HuH-7.5 (cell line): ENCODE measurements around the gene NWD2.
"Not testable (repeated sequence)": the region's sequence is repeated elsewhere in the genome, so short reads cannot be mapped to it uniquely, and the experiment has no call there.

Experiments used
- DNase-seq: peaks from one replicate; pipeline ENCODE4 v3.0.0; 2011; ENCODE audit warnings: low spot score

Gene NWD2

DNA sequence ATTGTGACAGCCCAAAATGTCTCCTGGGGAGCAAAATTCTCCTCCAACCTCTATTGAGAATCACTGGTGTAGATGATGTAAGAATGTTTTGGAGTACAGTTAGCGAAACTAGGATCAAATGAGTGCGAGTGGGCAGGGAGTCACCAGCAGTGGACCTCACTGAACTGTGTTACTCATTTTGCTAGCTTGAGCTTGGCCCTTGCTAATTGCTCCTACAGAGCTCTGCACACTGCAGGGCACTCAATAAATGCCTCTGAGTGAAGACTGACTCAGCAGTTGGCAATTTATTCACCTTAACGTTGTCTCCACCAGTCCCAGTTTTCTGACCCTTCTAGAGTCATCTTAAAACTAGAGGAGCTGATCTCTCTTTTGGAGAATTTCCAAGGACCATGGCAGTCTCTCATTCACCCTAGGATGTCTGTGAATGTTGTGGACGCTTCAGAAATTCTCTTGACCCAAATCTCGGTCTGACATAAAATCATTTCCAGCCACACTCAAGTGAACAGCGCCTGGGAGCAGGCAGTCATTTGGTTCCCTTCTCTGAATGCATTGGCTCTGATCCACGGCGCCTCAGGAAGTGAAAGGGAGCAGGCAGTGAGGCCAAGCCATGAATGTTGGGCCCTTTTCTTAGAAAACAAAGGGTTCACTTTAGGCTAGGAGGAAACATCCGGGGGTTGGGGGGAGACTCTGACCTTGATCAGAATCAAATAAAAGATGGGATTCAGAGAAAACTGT lies 148.1 kb downstream of the NWD2 start:
- DNase-seq, result no peak

DNA sequence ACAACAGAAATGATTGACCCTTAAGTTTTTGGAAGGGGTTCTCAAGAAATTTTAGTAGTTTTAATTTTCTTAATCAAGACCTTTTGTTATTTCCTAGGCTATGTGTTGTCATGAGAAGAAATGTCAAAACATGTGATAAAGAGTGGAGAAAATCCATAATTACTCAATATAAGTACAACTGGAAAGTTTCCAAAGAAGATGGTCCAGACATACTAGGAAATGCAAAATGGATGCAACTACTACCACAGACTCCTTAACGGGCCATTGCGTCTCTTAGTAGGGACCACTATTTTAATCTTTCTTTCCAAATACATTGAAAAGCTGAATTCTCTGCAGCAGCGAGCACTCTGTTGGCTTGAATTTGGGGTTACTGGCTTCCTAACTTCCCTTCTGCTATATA lies 148.8 kb downstream of the NWD2 start:
- no peak for DNase-seq

DNA sequence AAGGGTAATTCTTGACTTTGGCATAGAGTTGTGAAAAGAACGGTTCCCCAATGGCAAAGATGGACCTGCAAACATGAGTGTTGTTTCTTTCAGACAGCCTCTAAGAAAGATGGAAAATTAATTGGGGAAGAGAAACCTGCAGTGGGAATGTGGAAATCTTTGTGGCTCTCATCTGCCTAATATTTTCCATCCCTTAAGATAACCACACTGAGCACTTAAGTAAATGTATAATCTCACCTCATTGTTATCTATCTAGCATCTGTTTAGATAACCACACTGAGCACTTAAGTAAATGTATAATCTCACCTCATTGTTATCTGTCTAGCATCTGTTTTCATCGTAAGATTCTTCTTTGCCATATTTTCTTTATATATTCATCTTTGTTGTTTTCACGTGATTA lies 149.3 kb downstream of the NWD2 start:
- DNase-seq, result no peak

DNA sequence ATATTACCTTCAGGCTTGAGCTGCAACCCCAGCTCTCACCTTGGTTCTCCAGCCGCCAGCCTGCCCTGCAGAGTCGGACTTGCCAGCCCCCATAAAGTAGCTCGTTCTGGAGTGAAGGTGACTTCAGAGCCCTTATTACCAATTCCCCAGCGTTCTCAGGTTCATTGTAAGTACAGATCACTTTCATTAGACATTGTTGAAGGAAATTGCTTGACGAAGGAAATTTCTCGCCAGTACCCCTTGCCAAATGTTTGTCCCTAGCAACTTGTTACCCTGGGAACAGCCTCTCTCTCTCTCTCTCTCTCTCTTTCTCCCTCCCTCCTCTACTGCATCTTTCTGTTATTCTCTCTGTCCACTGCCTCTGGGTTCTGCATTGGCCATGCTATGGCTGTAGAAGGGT lies 153.0 kb downstream of the NWD2 start:
- no peak for DNase-seq

DNA sequence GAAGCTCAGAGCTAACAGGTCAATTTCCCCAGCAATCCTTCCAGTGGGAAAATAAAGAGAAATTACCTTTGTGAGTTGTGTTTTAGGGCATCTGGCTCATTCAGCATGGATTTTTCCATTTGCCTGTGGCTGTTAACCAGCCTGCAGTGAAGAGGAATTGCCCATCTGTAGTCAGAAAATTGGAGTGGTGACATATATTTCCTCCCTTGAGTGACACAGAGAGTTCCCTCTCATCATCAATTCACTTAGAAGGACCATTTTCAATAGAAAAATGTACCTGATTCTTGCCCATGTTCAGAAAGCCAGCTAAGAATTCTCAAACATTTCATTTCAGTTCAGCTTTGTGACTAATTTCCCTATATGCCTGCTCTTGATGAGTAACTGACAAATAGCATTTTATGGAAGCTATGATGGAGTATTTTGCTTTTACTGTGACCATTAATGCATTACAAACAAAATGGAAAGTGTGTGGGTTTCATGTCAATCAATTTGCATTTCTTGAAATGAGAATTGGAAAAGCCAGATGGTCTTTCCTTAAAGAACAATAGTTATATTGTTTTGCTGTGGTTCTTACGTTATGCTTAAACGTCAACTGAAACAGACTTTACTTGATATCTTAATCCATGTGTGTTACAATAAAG lies 155.8 kb downstream of the NWD2 start:
- no peak for DNase-seq

DNA sequence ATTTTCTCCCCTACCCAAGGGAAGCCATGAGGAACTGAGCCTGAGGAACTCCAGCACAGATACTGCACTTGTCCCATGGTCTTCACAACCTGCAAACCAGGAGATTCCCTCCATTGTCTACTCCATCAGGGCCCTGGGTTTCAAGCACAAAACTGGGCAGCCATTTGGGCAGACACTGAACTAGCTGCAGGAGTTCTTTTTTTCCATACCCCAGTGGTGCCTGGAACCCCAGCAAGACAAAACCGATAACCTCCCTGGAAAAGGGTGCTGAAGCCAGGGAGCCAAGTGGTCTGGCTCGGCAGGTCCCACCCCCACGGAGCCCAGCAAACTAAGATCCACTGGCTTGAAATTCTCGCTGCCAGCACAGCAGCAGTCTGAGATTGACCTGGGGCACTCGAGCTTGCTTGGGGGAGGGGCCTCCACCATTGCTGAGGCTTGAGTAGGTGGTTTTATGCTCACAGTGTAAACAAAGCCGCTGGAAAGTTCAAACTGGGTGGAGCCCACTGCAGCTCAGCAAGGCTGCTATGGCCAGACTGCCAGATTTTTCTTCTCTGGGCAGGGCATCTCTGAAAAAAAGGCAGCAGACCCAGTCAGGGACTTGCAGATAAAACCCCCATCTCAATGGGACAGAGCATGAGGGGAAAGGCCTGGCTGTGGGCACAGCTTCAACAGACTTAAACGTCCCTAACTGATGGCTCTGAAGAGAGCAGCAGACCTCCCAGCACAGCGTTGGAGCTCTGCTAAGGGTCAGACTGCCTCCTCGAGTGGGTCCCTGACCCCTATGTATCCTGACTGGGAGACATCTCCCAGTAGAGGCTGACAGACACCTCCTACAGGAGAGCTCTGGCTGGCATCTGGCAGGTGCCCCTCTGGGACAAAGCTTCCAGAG lies 163.6 kb downstream of the NWD2 start:
- DNase-seq, result not testable (repeated sequence)

GRCh38 chr4:37413612-37414011 lies 169.1 kb downstream of the NWD2 start:
- not testable (repeated sequence) for DNase-seq

GRCh38 chr4:37415845-37416369 lies 171.4 kb downstream of the NWD2 start:
- DNase-seq, result no peak

DNA sequence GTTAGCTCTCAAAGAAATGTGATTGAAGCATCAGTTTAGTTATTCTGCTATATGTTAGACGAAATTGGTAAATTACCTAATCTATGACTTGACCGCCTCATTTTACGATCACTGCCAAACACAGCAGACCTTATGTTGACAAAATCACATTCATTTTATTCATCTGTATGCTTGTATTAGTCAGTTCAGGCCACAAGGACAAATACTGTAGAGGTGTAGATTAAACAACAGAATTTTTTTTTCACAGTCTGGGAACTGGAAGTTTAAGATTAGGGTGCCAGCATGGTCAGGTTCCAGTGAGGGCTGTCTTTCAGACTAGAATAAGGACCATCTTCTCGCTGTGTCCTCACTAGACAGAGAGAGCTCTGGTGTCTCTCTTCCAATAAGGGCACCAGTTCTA lies 177.1 kb downstream of the NWD2 start:
- DNase-seq, result no peak

DNA sequence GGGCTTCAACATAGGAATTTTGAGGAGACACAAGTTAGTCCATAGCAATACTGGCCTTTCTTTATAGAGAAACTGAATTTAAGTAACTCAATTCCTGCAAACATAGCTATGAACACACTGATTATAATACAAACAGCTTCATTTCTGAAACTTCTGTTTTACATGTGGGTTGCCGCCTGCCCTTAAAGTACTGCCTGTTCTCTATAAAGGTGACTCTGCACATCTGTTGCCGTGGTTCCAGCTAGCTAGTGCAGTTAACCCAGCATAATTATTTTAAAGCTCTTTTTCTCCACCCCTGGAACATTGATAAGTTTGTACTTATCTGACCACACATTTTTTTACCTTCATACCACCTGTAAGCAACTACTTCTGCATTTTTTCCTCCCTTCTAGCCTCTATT lies 177.6 kb downstream of the NWD2 start:
- no peak for DNase-seq

- no peak for DNase-seq
Observed at GRCh38 chr4:37422638-37423037, 178.1 kb downstream of the NWD2 start.

DNA sequence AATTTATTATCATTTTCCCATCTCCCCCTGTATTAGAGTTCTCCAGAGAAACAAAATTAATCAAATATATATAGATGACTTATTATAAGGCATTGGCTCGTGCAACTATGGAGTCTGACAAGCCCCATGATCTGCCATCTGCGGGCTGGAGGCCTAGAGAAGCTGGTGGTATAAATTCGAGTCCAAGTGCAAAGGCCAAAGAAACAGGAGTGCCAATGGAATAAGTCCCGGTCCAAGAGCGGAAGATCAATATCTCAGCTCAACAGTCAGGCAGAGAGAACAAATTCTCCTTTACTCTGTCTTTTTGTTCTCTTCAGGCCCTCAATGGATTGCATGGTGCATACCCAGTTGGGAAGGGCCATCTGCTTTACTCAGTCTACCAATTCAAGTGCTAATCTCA lies 178.8 kb downstream of the NWD2 start:
- no peak for DNase-seq

- no peak for DNase-seq
Observed at GRCh38 chr4:37424753-37425152, 180.2 kb downstream of the NWD2 start.

- no peak for DNase-seq
Observed at GRCh38 chr4:37425857-37426256, 181.3 kb downstream of the NWD2 start.

GRCh38 chr4:37427193-37427592 lies 182.7 kb downstream of the NWD2 start:
- DNase-seq, result no peak

DNA sequence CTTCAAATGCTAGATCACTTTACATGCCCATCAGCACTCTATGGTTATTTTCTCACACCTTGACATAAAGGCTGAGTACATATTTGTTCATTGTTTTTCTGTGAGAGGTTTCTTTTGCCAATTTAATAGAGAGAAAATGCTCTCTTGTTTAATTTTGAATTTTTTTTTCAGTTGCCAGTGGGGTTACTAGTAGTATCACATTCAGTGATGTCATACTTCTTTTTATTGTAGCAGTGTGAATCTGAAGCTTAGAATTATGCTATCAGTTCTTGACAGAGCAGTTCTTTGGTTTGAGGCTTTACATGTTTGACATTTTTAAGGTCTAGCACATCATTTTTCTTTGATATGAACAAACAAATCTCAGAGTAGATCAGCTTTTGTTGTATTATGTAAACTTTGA lies 185.4 kb downstream of the NWD2 start:
- DNase-seq, result no peak

DNA sequence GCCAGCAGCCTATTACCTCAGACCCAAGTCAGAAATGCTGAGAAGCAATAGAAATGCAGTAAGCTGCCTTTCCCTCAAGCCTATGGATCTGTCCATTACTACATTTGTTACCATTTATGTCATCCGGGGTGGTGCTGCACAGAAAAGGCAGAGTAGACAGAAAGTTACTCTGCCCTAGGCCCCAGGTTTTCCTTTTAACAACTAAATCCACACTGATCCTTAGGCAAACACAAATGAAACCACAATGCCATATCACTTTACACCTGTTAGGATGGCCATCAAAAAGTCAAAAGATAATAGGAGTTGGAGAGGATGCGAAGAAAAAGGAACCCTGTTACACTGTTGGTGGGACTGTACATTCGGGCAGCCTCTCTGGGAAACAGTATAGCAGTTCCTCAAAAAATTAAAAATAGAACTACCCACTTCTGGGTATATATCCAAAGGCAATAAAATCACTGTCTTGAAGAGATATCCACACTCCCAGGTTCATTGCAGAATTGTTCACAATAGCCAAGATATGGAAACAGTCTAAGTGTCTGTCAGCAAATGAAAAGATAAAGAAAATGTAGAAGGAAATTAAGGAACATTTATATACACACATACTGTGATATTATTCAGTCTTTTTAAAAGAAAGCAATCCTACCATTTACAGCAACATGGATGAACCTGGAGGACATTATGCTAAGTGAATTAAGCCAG lies 186.3 kb downstream of the NWD2 start:
- no peak for DNase-seq

GRCh38 chr4:37431417-37431743 lies 186.8 kb downstream of the NWD2 start:
- no peak for DNase-seq

DNA sequence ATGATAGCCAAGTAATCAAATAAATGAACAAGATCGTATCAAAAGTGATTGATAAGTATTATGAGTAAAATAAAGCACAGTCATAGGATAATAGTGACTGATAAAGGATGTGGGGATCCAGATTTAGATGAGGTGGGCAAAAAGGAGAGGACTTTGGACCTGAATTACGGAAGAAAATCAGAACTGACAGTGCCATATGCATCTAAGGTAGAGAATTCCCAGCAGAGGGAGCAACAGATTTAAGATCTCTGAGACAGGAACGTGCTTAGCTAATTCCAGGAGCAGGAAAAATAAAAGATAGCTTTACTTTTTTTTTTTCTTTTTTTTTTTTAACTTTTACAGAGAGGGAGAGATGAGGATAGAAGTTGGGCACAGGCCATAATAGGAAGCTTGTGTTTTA lies 189.9 kb downstream of the NWD2 start:
- DNase-seq, result no peak

GRCh38 chr4:37436546-37436945 lies 192.0 kb downstream of the NWD2 start:
- no peak for DNase-seq

- DNase-seq, result no peak
Observed at GRCh38 chr4:37437163-37437562, 192.6 kb downstream of the NWD2 start.

- DNase-seq, result no peak
Observed at GRCh38 chr4:37438564-37439279, 194.2 kb downstream of the NWD2 start.
